Cerebellar cortex (tissue), 1 donor: Measurements from ENCODE around the gene PARVA.

Source experiments
- DNase-seq: peaks from one replicate; pipeline ENCODE4 v3.0.0-alpha.2; 2015; ENCODE audit warnings: low spot score

The PARVA gene

GRCh38 chr11:12526789-12527188 is 149.4 kb downstream of the PARVA start:
- DNase-seq: no peak

- DNase-seq: no peak
Measured at GRCh38 chr11:12528487-12528886, 151.1 kb downstream of the PARVA start.

- no peak for DNase-seq
Measured at GRCh38 chr11:12529041-12529440, 151.7 kb downstream of the PARVA start.

- DNase-seq: no peak
Measured at GRCh38 chr11:12529793-12530192, 152.4 kb downstream of the PARVA start.

GRCh38 chr11:12531020-12531419 is 153.6 kb downstream of the PARVA start:
- DNase-seq: no peak

GRCh38 chr11:12531681-12532080 is 154.3 kb downstream of the PARVA start:
- no peak for DNase-seq

- no peak for DNase-seq
Measured at GRCh38 chr11:12532580-12532979, 155.2 kb downstream of the PARVA start.

GRCh38 chr11:12534549-12534948 is 157.2 kb downstream of the PARVA start:
- no peak for DNase-seq

GRCh38 chr11:12535321-12535720 is 157.9 kb downstream of the PARVA start:
- DNase-seq: no peak

GRCh38 chr11:12536566-12536965 is 159.2 kb downstream of the PARVA start:
- DNase-seq: no peak

GRCh38 chr11:12537778-12538401 is 160.5 kb downstream of the PARVA start:
- DNase-seq: no peak

- no peak for DNase-seq
Measured at GRCh38 chr11:12538889-12539421, 161.6 kb downstream of the PARVA start.

GRCh38 chr11:12539572-12539971 is 162.2 kb downstream of the PARVA start:
- no peak for DNase-seq

- DNase-seq: no peak
Measured at GRCh38 chr11:12540075-12540680, 162.8 kb downstream of the PARVA start.

GRCh38 chr11:12540913-12541582 is 163.7 kb downstream of the PARVA start:
- no peak for DNase-seq

GRCh38 chr11:12541583-12542151 is 164.3 kb downstream of the PARVA start:
- no peak for DNase-seq

- DNase-seq: no peak
Measured at GRCh38 chr11:12542186-12542935, 165.0 kb downstream of the PARVA start.

GRCh38 chr11:12543596-12544415 is 166.4 kb downstream of the PARVA start:
- DNase-seq: no peak

GRCh38 chr11:12544986-12545775 is 167.8 kb downstream of the PARVA start:
- DNase-seq: no peak

GRCh38 chr11:12546122-12546521 is 168.8 kb downstream of the PARVA start:
- DNase-seq: no peak
